Germinal center (tissue), 1 donor: ENCODE results near the gene OR6C76.
"Not testable (repeated sequence)": the region's sequence is repeated elsewhere in the genome, so short reads cannot be mapped to it uniquely, and the experiment has no call there.

Experiments
- DNase-seq: peaks from one replicate; pipeline ENCODE4 v3.0.0; 2012; ENCODE audit warnings: mixed read lengths, low spot score

Gene OR6C76

GRCh38 chr12:55425954-55426353 is at the start of gene OR6C76:
Gene OR6C76, plus strand, starts transcription at chr12:55426254. Its CDS starts 0 bp downstream, at chr12:55426254.
- no peak for DNase-seq

DNA sequence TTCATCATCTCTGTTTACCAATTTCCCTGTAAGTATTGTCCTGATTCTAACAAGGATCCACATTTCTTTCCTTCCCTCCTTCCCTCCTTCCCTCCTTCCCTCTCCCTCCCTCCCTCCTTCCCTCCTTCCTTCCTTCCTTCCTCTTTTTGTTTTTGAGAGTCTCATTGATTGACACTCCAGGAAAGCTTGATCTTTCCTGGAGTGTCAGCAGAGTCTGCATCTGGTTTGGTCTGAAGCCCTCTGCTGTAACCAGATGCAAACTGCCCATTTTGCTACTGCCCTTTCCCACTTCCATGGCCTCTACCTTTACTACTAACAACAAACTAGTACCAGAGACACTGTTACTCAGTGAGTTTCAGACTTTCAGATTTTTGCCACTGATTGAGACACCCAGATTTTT is 40.2 kb upstream of the OR6C76 start:
- no peak for DNase-seq

- DNase-seq: no peak
These were observed 33.8 kb upstream of the OR6C76 start for GRCh38 chr12:55392032-55392795.

DNA sequence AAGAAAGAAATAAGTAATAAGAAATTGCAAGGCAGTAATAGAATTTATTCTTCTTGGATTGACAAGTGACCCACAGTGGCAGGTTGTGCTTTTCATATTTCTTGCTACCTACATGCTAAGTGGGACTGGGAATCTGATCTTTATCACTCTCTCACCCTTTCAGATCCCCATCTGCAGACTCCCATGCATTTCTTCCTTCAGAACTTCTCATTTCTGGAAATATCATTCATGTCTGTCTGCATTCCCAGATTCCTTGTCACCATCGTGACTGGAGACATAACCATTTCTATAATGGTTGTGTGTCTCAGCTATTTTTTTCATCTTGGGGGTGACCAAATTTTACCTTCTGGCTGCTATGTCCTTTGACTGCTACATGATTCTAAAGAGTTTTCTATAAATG is 29.7 kb upstream of the OR6C76 start:
- no peak for DNase-seq

DNA sequence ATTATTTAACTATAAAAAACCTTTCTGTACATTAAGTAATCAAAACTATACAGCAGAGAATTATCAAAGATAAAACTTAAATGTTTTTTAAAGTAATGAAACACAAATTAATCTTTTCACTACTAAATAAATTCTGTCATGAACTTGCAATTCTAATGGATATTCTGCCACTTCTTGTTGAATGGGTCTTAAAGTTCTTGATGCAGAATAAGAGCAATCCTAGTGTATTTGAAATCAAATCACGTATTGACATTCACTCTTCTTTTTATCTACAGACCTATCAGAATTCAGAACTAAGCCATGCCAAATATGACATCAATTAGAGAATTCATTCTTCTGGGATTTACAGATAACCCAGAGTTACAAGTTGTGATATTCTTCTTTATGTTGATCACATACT is 25.8 kb upstream of the OR6C76 start, which contains the start of gene OR6C65:
OR6C65 (plus strand) TSS at position 301 of the 400 bp plus-strand sequence; CDS start at position 301, 0 bp downstream.
- DNase-seq: no peak

DNA sequence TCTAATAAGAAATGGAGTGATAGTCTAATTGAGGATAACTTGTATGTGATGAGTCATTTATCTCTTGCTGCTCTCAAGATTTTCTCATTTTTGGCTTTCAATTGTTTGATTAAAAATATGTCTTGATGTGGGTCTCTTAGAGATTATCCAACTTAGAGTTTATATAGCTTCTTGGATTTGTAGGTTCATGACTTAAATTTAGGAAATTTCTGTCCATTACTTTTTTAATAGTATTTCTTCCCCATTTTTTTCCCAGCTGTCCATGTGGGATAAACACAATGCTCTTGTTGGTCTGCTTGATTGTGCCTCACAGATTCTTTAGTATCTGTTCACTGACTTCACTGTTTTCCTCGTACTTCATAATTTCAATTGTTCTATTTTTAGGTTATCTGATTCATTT is 18.2 kb upstream of the OR6C76 start:
- no peak for DNase-seq

- DNase-seq: not testable (repeated sequence)
These were observed 16.9 kb upstream of the OR6C76 start for GRCh38 chr12:55409133-55409532.

DNA sequence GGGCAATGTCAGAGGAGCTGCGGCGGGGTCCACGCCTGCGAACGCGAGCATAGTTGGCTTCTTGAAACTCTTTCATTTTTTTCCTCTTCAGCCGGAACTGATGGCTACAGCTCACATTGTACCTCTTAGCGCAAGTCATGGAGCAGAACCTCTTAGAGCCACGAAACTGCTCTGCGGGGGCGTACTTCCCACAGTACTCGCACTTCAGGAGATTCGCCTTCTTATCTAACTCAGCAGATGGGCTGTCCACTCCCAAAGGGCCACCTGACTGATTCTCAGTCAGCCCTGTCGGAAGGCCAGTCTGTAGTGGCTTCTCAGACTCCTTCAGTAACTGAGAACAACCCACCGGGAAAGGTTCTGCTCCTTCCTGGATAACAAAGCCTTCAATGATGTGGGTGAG is 13.9 kb upstream of the OR6C76 start:
- DNase-seq: not testable (repeated sequence)

GRCh38 chr12:55413498-55414388 is 12.3 kb upstream of the OR6C76 start:
- DNase-seq: not testable (repeated sequence)

DNA sequence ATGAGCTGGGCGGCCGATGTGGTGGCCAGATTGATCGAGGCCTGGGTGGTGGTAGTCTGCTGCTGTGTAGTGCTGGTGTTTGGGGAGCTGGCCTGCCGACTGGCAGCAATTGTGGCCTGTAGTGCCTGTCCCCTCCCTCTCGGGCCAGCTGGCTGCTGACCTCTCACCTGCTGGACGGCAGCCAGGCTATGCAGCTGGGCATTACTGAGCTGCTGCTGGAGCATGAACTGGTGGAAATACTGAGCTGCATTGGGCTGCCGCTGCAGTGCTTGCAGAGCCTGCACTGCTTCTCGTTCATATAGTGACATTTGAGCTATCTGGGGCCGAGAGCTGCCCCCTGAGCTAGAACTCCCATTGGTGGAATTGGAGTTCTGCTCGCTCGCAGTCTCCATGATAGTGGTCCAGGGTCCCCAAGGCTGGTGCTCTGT is 11.6 kb upstream of the OR6C76 start:
- DNase-seq: not testable (repeated sequence)

GRCh38 chr12:55414889-55415288 is 11.2 kb upstream of the OR6C76 start:
- DNase-seq: not testable (repeated sequence)

GRCh38 chr12:55416961-55417360 is 9.1 kb upstream of the OR6C76 start:
- DNase-seq: no peak

DNA sequence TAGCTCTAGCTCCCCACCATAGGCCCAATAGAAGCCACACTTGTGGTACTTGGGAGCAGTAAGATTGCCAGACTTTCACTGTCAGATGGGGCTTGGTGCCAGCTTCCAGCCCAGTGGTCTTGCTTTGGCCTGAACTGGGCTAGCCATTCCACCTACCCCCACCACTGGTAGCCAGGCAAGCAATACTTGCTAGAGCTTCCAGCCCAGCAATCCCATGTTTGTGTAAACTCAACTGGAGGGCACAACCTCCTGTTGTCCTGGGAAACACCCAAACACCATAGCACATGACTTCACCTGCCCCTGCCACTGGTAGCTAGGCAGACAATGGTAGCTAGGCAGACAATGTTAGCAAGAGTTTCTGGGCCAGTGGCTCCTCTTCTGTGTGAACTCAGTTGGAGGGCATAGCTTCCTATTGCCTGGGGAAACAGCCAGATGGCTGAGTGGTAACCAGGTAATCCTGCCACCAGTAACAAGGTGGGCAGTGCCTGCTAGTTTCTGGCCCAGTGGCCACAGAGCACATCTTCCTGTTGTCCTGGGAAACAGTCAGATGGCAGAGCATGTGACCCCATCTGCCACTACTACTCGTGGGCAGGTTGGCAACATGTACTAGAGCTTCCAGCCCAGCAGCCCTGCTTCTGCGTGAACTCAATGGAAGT is 5.6 kb upstream of the OR6C76 start:
- DNase-seq: no peak

GRCh38 chr12:55428331-55429243 is 2.5 kb downstream of the OR6C76 start:
- DNase-seq: no peak

- not testable (repeated sequence) for DNase-seq
These were observed 15.2 kb downstream of the OR6C76 start for GRCh38 chr12:55441233-55441632.

DNA sequence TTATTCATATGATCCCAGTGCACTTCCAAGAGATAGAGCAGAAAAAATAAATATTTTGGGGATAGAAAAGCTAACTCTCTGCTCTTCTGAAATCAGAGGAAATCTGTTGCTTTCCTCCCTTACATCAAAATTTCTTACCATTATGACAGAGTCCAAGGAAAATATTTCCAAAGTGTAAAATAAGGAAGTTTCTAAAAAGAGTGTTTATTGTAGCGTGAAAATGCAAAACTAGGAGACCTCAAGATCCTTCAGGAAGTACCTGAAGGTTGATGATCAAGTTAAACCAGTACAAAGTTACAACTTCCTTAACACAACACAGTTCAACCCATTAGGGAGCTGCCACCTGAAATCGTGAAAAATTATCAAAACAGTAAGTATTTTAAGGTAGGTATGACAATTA is 17.7 kb downstream of the OR6C76 start, which contains the start of gene OR6C2:
OR6C2 (plus strand) TSS at position 301 of the 400 bp plus-strand sequence. CDS start 8,138 bp downstream, outside the sequence.
- no peak for DNase-seq

GRCh38 chr12:55445357-55445756 is 19.3 kb downstream of the OR6C76 start:
- no peak for DNase-seq

DNA sequence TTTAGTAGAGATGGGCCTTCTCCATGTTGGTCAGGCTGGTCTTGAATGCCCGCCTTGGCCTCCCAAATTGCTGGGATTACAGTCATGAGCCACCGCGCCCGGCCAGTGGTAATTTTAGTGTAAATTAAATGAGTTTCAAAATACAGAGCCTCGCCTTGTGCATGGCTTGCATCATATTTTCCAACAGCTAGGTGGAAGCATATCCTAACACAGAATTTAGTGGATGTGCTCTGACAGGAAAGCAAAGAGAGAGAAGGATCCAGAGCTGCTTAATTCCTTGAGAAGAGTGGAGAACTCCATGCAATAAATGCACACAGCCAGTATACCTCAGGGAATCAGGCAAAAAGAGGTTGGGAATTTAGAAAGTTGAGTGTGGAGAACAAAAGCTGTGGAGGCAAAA is 20.3 kb downstream of the OR6C76 start:
- DNase-seq: no peak

GRCh38 chr12:55448825-55449224 is 22.8 kb downstream of the OR6C76 start:
- no peak for DNase-seq

GRCh38 chr12:55464926-55465325 is 38.9 kb downstream of the OR6C76 start:
- not testable (repeated sequence) for DNase-seq

- peak; percentile 39 for DNase-seq
These were observed 41.8 kb downstream of the OR6C76 start for GRCh38 chr12:55467836-55468235.
